Common myeloid progenitor, CD34-positive (primary cell): ENCODE measurements around the gene SP9.
A peak's percentile ranks its signal among the peaks of the same experiment; 100 is the strongest.

Experiments used
- CTCF ChIA-PET: fragments of 350-600 bp; sonication (Branson Sonifier 250); formaldehyde crosslinking; loops from one replicate; lab custom pipeline; 2021; ENCODE audit warnings: antibody characterized with exemption; lab: Charles Lee
- POLR2A ChIA-PET: fragments of 350-600 bp; sonication (Branson Sonifier 250); formaldehyde crosslinking; loops from one replicate; lab custom pipeline; 2021; ENCODE audit warnings: antibody characterized with exemption; lab: Charles Lee
- DNase-seq, 3 donors: peaks; one replicate each; pipeline versions ENCODE4 v3.0.0 to v3.0.0-alpha.2; 2013
- H3K27ac ChIP-seq, 2 experiments: 1 replicate in 1 of 2; 2 replicates in 1 of 2; pipeline ENCODE4 v1.7.0; 2013; ENCODE audit warnings: inconsistent platforms in 2 of 2, low read length in 2 of 2, mild to moderate bottlenecking in 2 of 2, low read depth in 1 of 2, moderate library complexity in 1 of 2; ENCODE audit not compliant: severe bottlenecking in 2 of 2, insufficient read depth in 1 of 2, poor library complexity in 1 of 2
- H3K27me3 ChIP-seq, 5 experiments: replicated peaks in 2 of 5; 1 replicate in 3 of 5; 2 replicates in 2 of 5; pipeline versions ENCODE4 v1.6.1 to v1.7.0; 2013; ENCODE audit warnings: low read length in 4 of 5, mild to moderate bottlenecking in 2 of 5, moderate library complexity in 2 of 5, inconsistent platforms in 1 of 5; ENCODE audit not compliant: insufficient read depth in 5 of 5, control insufficient read depth in 4 of 5
- H3K36me3 ChIP-seq, 4 experiments: 1 replicate in 2 of 4; 2 replicates in 2 of 4; pipeline versions ENCODE4 v1.6.1 to v1.7.0; 2013; ENCODE audit warnings: low read length in 3 of 4, control low read depth in 1 of 4, mild to moderate bottlenecking in 1 of 4; ENCODE audit not compliant: control insufficient read depth in 4 of 4, insufficient read depth in 4 of 4
- H3K4me1 ChIP-seq, 4 experiments: 1 replicate in 3 of 4; 2 replicates in 1 of 4; pipeline versions ENCODE4 v1.6.1 to v1.7.1; 2013; ENCODE audit warnings: low read length in 3 of 4, mild to moderate bottlenecking in 3 of 4, control low read depth in 1 of 4, inconsistent platforms in 1 of 4, moderate library complexity in 1 of 4; ENCODE audit not compliant: control insufficient read depth in 4 of 4, insufficient read depth in 4 of 4; ENCODE audit errors: control extremely low read depth in 1 of 4
- H3K4me3 ChIP-seq, 7 experiments: 1 replicate in 4 of 7; 2 replicates in 3 of 7; pipeline versions ENCODE4 v1.5.1 to v1.7.0; 2013; ENCODE audit warnings: mild to moderate bottlenecking in 7 of 7, low read length in 6 of 7, moderate library complexity in 6 of 7, inconsistent platforms in 2 of 7, low read depth in 2 of 7, control low read depth in 1 of 7; ENCODE audit not compliant: insufficient read depth in 4 of 7, control insufficient read depth in 1 of 7; ENCODE audit errors: extremely low read depth in 1 of 7
- H3K9me3 ChIP-seq, 5 experiments: 1 replicate in 4 of 5; 2 replicates in 1 of 5; pipeline versions ENCODE4 v1.6.1 to v1.7.1; 2013; ENCODE audit warnings: low read length in 4 of 5, mild to moderate bottlenecking in 2 of 5, inconsistent platforms in 1 of 5, low read depth in 1 of 5, moderate library complexity in 1 of 5; ENCODE audit not compliant: control insufficient read depth in 4 of 5, insufficient read depth in 2 of 5; ENCODE audit errors: control extremely low read depth in 1 of 5
- WGBS: methylation state at CpG from one replicate; pipeline ENCODE4 v1.1.5; 2013; ENCODE audit not compliant: insufficient coverage; 5-methylcytosine and 5-hydroxymethylcytosine counted together

SP9 gene

GRCh38 chr2:174341293-174341994 is 6.7 kb downstream of the SP9 start:
- H3K4me3 ChIP-seq: peak overlapping the region in 3 of 7 experiments; percentile 4 to 53 (median 14)

GRCh38 chr2:174341995-174342685 is 7.4 kb downstream of the SP9 start:
- Histone ChIP-seq H3K36me3 (no peaks in the 10 kb centered on the region), H3K27ac (no peak overlapping the region), H3K9me3 (no peaks in the 10 kb centered on the region), H3K4me3 (peak overlapping the region in 4 of 7 experiments; percentile 14 to 53 (median 32)), H3K4me1 (peaks cover 0 to 44% (median 29%) of the 10 kb centered on the region in 4 experiments), H3K27me3 (peaks cover 39 to 99% (median 55%) of the 10 kb centered on the region in 5 experiments)
- DNase-seq: no peak
- ChIA-PET POLR2A (no interaction called here), CTCF (interaction anchor here (0.6 to 4.2 kb wide), 9 partner anchors 11 to 940 kb away, joined by 3 to 30 read pairs (median 4); no protein-coding TSS in a partner anchor)
- 4% methylated on average over 29 of the region's 52 CpGs for WGBS

More at GRCh38 chr2:174341293-174341994, 6.7 kb downstream of the SP9 start:
- Histone ChIP-seq H3K4me1 (peaks cover 0 to 51% (median 36%) of the 10 kb centered on the region in 4 experiments), H3K27me3 (peaks cover 39 to 100% (median 57%) of the 10 kb centered on the region in 5 experiments), H3K27ac (no peak overlapping the region), H3K9me3 (no peaks in the 10 kb centered on the region), H3K36me3 (no peaks in the 10 kb centered on the region)
- DNase-seq: peak; percentile 89 to 95 (median 93)
- WGBS: 0% methylated on average over 19 of the region's 31 CpGs
- CTCF ChIA-PET: interaction anchor here (0.6 to 4.2 kb wide), 11 partner anchors 10 to 940 kb away, joined by 3 to 30 read pairs (median 4); partner anchors contain the start of gene OLA1
- POLR2A ChIA-PET: no interaction called here

GRCh38 chr2:174342686-174343342 is 8.1 kb downstream of the SP9 start:
- WGBS: 2% methylated on average over 23 of the region's 29 CpGs
- H3K4me1 ChIP-seq: peaks cover 0 to 37% (median 23%) of the 10 kb centered on the region in 4 experiments
- H3K27me3 ChIP-seq: peaks cover 35 to 93% (median 53%) of the 10 kb centered on the region in 5 experiments
- H3K9me3 ChIP-seq: no peaks in the 10 kb centered on the region
- DNase-seq: peak in 1 of 3 donors; percentile 45
- no peak overlapping the region for H3K27ac ChIP-seq
- H3K4me3 ChIP-seq: peak overlapping the region in 1 of 7 experiments; percentile 44
- H3K36me3 ChIP-seq: no peaks in the 10 kb centered on the region
- ChIA-PET CTCF (interaction anchor here (1.1 to 3.3 kb wide), 3 partner anchors 14 to 942 kb away, joined by 3 to 23 read pairs (median 4); no protein-coding TSS in a partner anchor), POLR2A (no interaction called here)

- DNase-seq: no peak
- peaks cover under 1 to 3% (median 2%) of the 10 kb centered on the region in 4 experiments for H3K36me3 ChIP-seq
- H3K27me3 ChIP-seq: peaks cover 33 to 88% (median 51%) of the 10 kb centered on the region in 5 experiments
- H3K9me3 ChIP-seq: no peaks in the 10 kb centered on the region
- ChIA-PET POLR2A (no interaction called here), CTCF (interaction anchor here (1.1 to 3.3 kb wide), 3 partner anchors 15 to 943 kb away, joined by 3 to 23 read pairs (median 4); no protein-coding TSS in a partner anchor)
- no peak overlapping the region for H3K4me3 ChIP-seq
- H3K4me1 ChIP-seq: peaks cover 0 to 34% (median 22%) of the 10 kb centered on the region in 4 experiments
- H3K27ac ChIP-seq: no peak overlapping the region
- WGBS: 9% methylated on average over 6 of the region's 6 CpGs
Measured at GRCh38 chr2:174343343-174343622, 8.5 kb downstream of the SP9 start.

- Histone ChIP-seq H3K9me3 (no peaks in the 10 kb centered on the region), H3K4me1 (peaks cover 0 to 34% (median 22%) of the 10 kb centered on the region in 4 experiments), H3K36me3 (peaks cover 2 to 9% (median 6%) of the 10 kb centered on the region in 4 experiments), H3K27ac (no peak overlapping the region), H3K4me3 (peak overlapping the region in 1 of 7 experiments; percentile 4), H3K27me3 (peaks cover 30 to 83% (median 47%) of the 10 kb centered on the region in 5 experiments)
- ChIA-PET CTCF (interaction anchor here (0.7 to 3.3 kb wide), 13 partner anchors 9 to 1134 kb away, joined by 3 to 23 read pairs (median 4); partner anchors contain the start of gene SP9), POLR2A (no interaction called here)
- no peak for DNase-seq
- 8% methylated on average over 46 of the region's 57 CpGs for WGBS
Measured at GRCh38 chr2:174343623-174344455, 9.1 kb downstream of the SP9 start.
